Measurements from ENCODE around the gene DUSP21. TPM values are rescaled to one million over a fixed set of nuclear protein-coding genes. Genes with fewer than 3 reads are reported as not detected.
"Not testable (repeated sequence)": the region's sequence is repeated elsewhere in the genome, so short reads cannot be mapped to it uniquely, and the experiment has no call there.

DUSP21 gene
- polyA plus RNA-seq, 1 donor (not counting 4 experiments of a cell fraction or from before 2014, with no cell fraction given), result not detected

- no peak overlapping the region for H3K27ac ChIP-seq (ENCODE audit: control insufficient read depth, insufficient read depth, low read length)
- no peak overlapping the region for H3K9ac ChIP-seq (ENCODE audit: control insufficient read depth, extremely low read depth, insufficient read depth, low read length)
These were observed 511 bp upstream of the DUSP21 start for GRCh38 chrX:44843318-44843702.

GRCh38 chrX:44844204-44844603, 383 bp downstream of the DUSP21 start:
- no peaks in the 10 kb centered on the region for H3K4me1 ChIP-seq (ENCODE audit: control insufficient read depth, extremely low read depth, insufficient read depth, low read length)
- no peak for FAIRE-seq
- TF ChIP-seq EZH2 (IDR thresholded peaks at IDR 0.05; ENCODE audit: low read length), result no peak
- no peak for TF ChIP-seq CTCF (optimal IDR thresholded peaks at IDR 0.05 in 1 of 3, IDR thresholded peaks at IDR 0.05 in 1 of 3, conservative IDR thresholded peaks at IDR 0.05 in 1 of 3; ENCODE audit: extremely low read depth in 1 of 3, insufficient read depth in 2 of 3, low read length in 3 of 3)
- H3K36me3 ChIP-seq (ENCODE audit: control insufficient read depth in 2 of 2, extremely low read depth in 1 of 2, insufficient read depth in 2 of 2, low read length in 2 of 2), result no peaks in the 10 kb centered on the region
- H3K4me2 ChIP-seq (ENCODE audit: control insufficient read depth, extremely low read depth, insufficient read depth, low read depth, low read length), result no peak overlapping the region
- H3K9ac ChIP-seq (ENCODE audit: control insufficient read depth, extremely low read depth, insufficient read depth, low read length), result no peak overlapping the region
- dilution Hi-C loops (cut with MboI; ENCODE audit: extremely low pct_ligation_motif_present, low sequenced_read_pairs), result no loop called here
- no peaks in the 10 kb centered on the region for H3K9me3 ChIP-seq (ENCODE audit: control insufficient read depth, low read depth, low read length)
- no peak for DNase-seq (ENCODE audit: low read depth, low spot score)
- no peaks in the 10 kb centered on the region for H3K9me1 ChIP-seq (ENCODE audit: control insufficient read depth, extremely low read depth, insufficient read depth, low read length)
- no peaks in the 10 kb centered on the region for H3K27me3 ChIP-seq (ENCODE audit: control insufficient read depth, extremely low read depth, insufficient read depth, low read length)
- H2AFZ ChIP-seq (ENCODE audit: control insufficient read depth, low read length), result no peak overlapping the region
- H4K20me1 ChIP-seq (ENCODE audit: control insufficient read depth, extremely low read depth, insufficient read depth, low read length), result no peaks in the 10 kb centered on the region
- no peak overlapping the region for H3K4me3 ChIP-seq (ENCODE audit: control insufficient read depth in 2 of 3, extremely low read depth in 1 of 3, insufficient read depth in 2 of 3, low read depth in 1 of 3, low read length in 3 of 3)
- no peak overlapping the region for H3K27ac ChIP-seq (ENCODE audit: control insufficient read depth, insufficient read depth, low read length)
- H3K79me2 ChIP-seq (ENCODE audit: control insufficient read depth, insufficient read depth, low read length), result no peaks in the 10 kb centered on the region

More at GRCh38 chrX:44843318-44843702, 511 bp upstream of the DUSP21 start:
- Histone ChIP-seq H3K9me1 (ENCODE audit: control insufficient read depth, extremely low read depth, insufficient read depth, low read length) (no peaks in the 10 kb centered on the region), H3K27me3 (ENCODE audit: control insufficient read depth, extremely low read depth, insufficient read depth, low read length) (no peaks in the 10 kb centered on the region), H3K4me1 (ENCODE audit: control insufficient read depth, extremely low read depth, insufficient read depth, low read length) (no peaks in the 10 kb centered on the region), H3K4me2 (ENCODE audit: control insufficient read depth, extremely low read depth, insufficient read depth, low read depth, low read length) (no peak overlapping the region), H4K20me1 (ENCODE audit: control insufficient read depth, extremely low read depth, insufficient read depth, low read length) (no peaks in the 10 kb centered on the region), H3K9me3 (ENCODE audit: control insufficient read depth, low read depth, low read length) (no peaks in the 10 kb centered on the region), H3K4me3 (ENCODE audit: control insufficient read depth in 2 of 3, extremely low read depth in 1 of 3, insufficient read depth in 2 of 3, low read depth in 1 of 3, low read length in 3 of 3) (no peak overlapping the region), H3K36me3 (ENCODE audit: control insufficient read depth in 2 of 2, extremely low read depth in 1 of 2, insufficient read depth in 2 of 2, low read length in 2 of 2) (no peaks in the 10 kb centered on the region), H2AFZ (ENCODE audit: control insufficient read depth, low read length) (no peak overlapping the region), H3K79me2 (ENCODE audit: control insufficient read depth, insufficient read depth, low read length) (no peaks in the 10 kb centered on the region)
- TF ChIP-seq EZH2 (IDR thresholded peaks at IDR 0.05; ENCODE audit: low read length) (no peak), CTCF (optimal IDR thresholded peaks at IDR 0.05 in 1 of 3, IDR thresholded peaks at IDR 0.05 in 1 of 3, conservative IDR thresholded peaks at IDR 0.05 in 1 of 3; ENCODE audit: extremely low read depth in 1 of 3, insufficient read depth in 2 of 3, low read length in 3 of 3) (no peak)
- dilution Hi-C loops (cut with MboI; ENCODE audit: extremely low pct_ligation_motif_present, low sequenced_read_pairs), result no loop called here
- FAIRE-seq, result no peak
- no peak for DNase-seq (ENCODE audit: low read depth, low spot score)

- H3K27me3 ChIP-seq (ENCODE audit: control insufficient read depth, extremely low read depth, insufficient read depth, low read length); DNase-seq (ENCODE audit: low read depth, low spot score); H3K4me2 ChIP-seq (ENCODE audit: control insufficient read depth, extremely low read depth, insufficient read depth, low read depth, low read length); H3K4me3 ChIP-seq (ENCODE audit: control insufficient read depth in 2 of 3, extremely low read depth in 1 of 3, insufficient read depth in 2 of 3, low read depth in 1 of 3, low read length in 3 of 3); H4K20me1 ChIP-seq (ENCODE audit: control insufficient read depth, extremely low read depth, insufficient read depth, low read length); H3K9me3 ChIP-seq (ENCODE audit: control insufficient read depth, low read depth, low read length); H2AFZ ChIP-seq (ENCODE audit: control insufficient read depth, low read length); H3K9ac ChIP-seq (ENCODE audit: control insufficient read depth, extremely low read depth, insufficient read depth, low read length); dilution Hi-C loops (cut with MboI; ENCODE audit: extremely low pct_ligation_motif_present, low sequenced_read_pairs); H3K9me1 ChIP-seq (ENCODE audit: control insufficient read depth, extremely low read depth, insufficient read depth, low read length); FAIRE-seq; H3K27ac ChIP-seq (ENCODE audit: control insufficient read depth, insufficient read depth, low read length); H3K79me2 ChIP-seq (ENCODE audit: control insufficient read depth, insufficient read depth, low read length); H3K36me3 ChIP-seq (ENCODE audit: control insufficient read depth in 2 of 2, extremely low read depth in 1 of 2, insufficient read depth in 2 of 2, low read length in 2 of 2); H3K4me1 ChIP-seq (ENCODE audit: control insufficient read depth, extremely low read depth, insufficient read depth, low read length): not testable (repeated sequence)
These were observed 7.1 kb downstream of the DUSP21 start for GRCh38 chrX:44850891-44851290.
